IMR-90 (cell line): ENCODE measurements around the gene MRPL44. TPM values are rescaled to one million over a fixed set of nuclear protein-coding genes. Genes with fewer than 3 reads are reported as not detected.

Experiments used
- ATAC-seq: fragments of 200-7000 bp; cut with Tn5 transposase; 2 replicates; pipeline ENCODE4 v1.9.1; 2020; ENCODE audit warnings: low read depth, mild to moderate bottlenecking, moderate library complexity
- BruUV-seq: library from RNA; stranded (reverse); fragments of 400-500 nt; replicated peaks from 2 replicates; lab custom pipeline; 2021; lab: Mats Ljungman, UMichigan
- CTCF ChIA-PET: fragments of 300-600 bp; formaldehyde crosslinking; extraction: SDS; loops from one replicate; lab custom pipeline; 2021; ENCODE audit warnings: antibody characterized with exemption; lab: Yijun Ruan, JAX
- POLR2A ChIA-PET: fragments of 300-600 bp; sonication (Branson Sonifier 250); formaldehyde crosslinking; loops from one replicate; lab custom pipeline; 2022; ENCODE audit warnings: antibody characterized with exemption; ENCODE audit not compliant: unreplicated experiment; lab: Charles Lee
- DNase-seq: peaks from one replicate; pipeline ENCODE4 v3.0.0; 2013
- H2AFZ ChIP-seq: replicated peaks from 2 replicates; pipeline ENCODE3; 2013; ENCODE audit warnings: low read length, mild to moderate bottlenecking; ENCODE audit not compliant: poor library complexity
- H2AK5ac ChIP-seq: 2 replicates; pipeline ENCODE4 v1.6.1; 2013; ENCODE audit warnings: low read depth, low read length, inconsistent platforms
- H2AK9ac ChIP-seq: replicated peaks from 2 replicates; pipeline ENCODE3; 2013; ENCODE audit warnings: mild to moderate bottlenecking, low read depth, low read length, moderate library complexity; ENCODE audit not compliant: poor library complexity
- H2BK120ac ChIP-seq: 2 replicates; pipeline ENCODE4 v1.6.1; 2013; ENCODE audit warnings: low read depth, low read length, inconsistent platforms
- H2BK15ac ChIP-seq: 3 replicates; pipeline ENCODE4 v1.6.1; 2013; ENCODE audit warnings: low read depth, low read length, inconsistent platforms
- H2BK20ac ChIP-seq: 2 replicates; pipeline ENCODE4 v1.6.1; 2013; ENCODE audit warnings: low read depth, mild to moderate bottlenecking, inconsistent platforms, low read length, moderate library complexity
- H2BK5ac ChIP-seq: 2 replicates; pipeline ENCODE4 v1.6.1; 2013; ENCODE audit warnings: mild to moderate bottlenecking, low read depth, low read length, inconsistent platforms; ENCODE audit not compliant: poor library complexity, severe bottlenecking
- H3K14ac ChIP-seq: replicated peaks from 2 replicates; pipeline ENCODE4 v1.6.1; 2013; ENCODE audit warnings: low read depth, low read length, inconsistent platforms
- H3K18ac ChIP-seq: 2 replicates; pipeline ENCODE4 v1.6.1; 2013; ENCODE audit warnings: low read depth, low read length, control low read depth
- H3K23ac ChIP-seq: 2 replicates; pipeline ENCODE4 v1.6.1; 2013; ENCODE audit warnings: low read depth, low read length, inconsistent platforms
- H3K27ac ChIP-seq: 2 replicates; pipeline ENCODE4 v1.5.1; 2013; ENCODE audit warnings: mild to moderate bottlenecking, control low read depth, low read length; ENCODE audit not compliant: insufficient read depth
- H3K27me3 ChIP-seq: 2 replicates; pipeline ENCODE4 v1.6.1; 2013; ENCODE audit warnings: low read length; ENCODE audit not compliant: control insufficient read depth, insufficient read depth
- H3K36me3 ChIP-seq: 2 replicates; pipeline ENCODE4 v1.6.1; 2013; ENCODE audit warnings: low read length, mixed read lengths; ENCODE audit not compliant: control insufficient read depth, insufficient read depth
- H3K4ac ChIP-seq: 2 replicates; pipeline ENCODE4 v1.6.1; 2013; ENCODE audit warnings: low read depth, low read length, inconsistent platforms
- H3K4me1 ChIP-seq: 2 replicates; pipeline ENCODE4 v1.6.1; 2013; ENCODE audit warnings: low read length, mixed read lengths; ENCODE audit not compliant: control insufficient read depth, insufficient read depth
- H3K4me2 ChIP-seq: 2 replicates; pipeline ENCODE4 v1.6.1; 2013; ENCODE audit warnings: low read depth, mild to moderate bottlenecking, control low read depth, low read length, moderate library complexity
- H3K4me3 ChIP-seq: 2 replicates; pipeline ENCODE4 v1.5.1; 2013; ENCODE audit warnings: low read depth, mild to moderate bottlenecking, control low read depth, low read length, moderate library complexity; ENCODE audit not compliant: insufficient read depth
- H3K56ac ChIP-seq: 2 replicates; pipeline ENCODE4 v1.6.1; 2013; ENCODE audit warnings: low read length, inconsistent platforms; ENCODE audit not compliant: insufficient read depth; ENCODE audit errors: extremely low read depth
- H3K79me1 ChIP-seq, 2 experiments: 2 replicates each; pipeline ENCODE4 v1.6.1; 2013; ENCODE audit warnings: low read length in 2 of 2, inconsistent platforms in 1 of 2, low read depth in 1 of 2
- H3K9ac ChIP-seq: 2 replicates; pipeline ENCODE4 v1.6.1; 2013; ENCODE audit warnings: low read depth, low read length, control low read depth
- H3K9me1 ChIP-seq: 2 replicates; pipeline ENCODE4 v1.6.1; 2013; ENCODE audit warnings: low read length, inconsistent platforms; ENCODE audit not compliant: insufficient read depth
- H3K9me3 ChIP-seq: 2 replicates; pipeline ENCODE4 v1.6.1; 2013; ENCODE audit warnings: low read length; ENCODE audit not compliant: control insufficient read depth, insufficient read depth
- H4K20me1 ChIP-seq: 2 replicates; pipeline ENCODE4 v1.6.1; 2013; ENCODE audit warnings: low read length, inconsistent platforms; ENCODE audit not compliant: insufficient read depth
- H4K5ac ChIP-seq: 2 replicates; pipeline ENCODE4 v1.6.1; 2013; ENCODE audit warnings: mild to moderate bottlenecking, low read depth, low read length, control low read depth
- H4K8ac ChIP-seq, 2 experiments: 2 replicates each; pipeline ENCODE4 v1.6.1; 2013; ENCODE audit warnings: low read depth in 2 of 2, low read length in 2 of 2, control low read depth in 1 of 2, inconsistent platforms in 1 of 2
- H4K91ac ChIP-seq: 2 replicates; pipeline ENCODE4 v1.6.1; 2013; ENCODE audit warnings: low read depth, low read length, inconsistent platforms; ENCODE audit not compliant: insufficient read depth
- BHLHE40 ChIP-seq: fragments of 150-350 bp; IDR thresholded peaks from 2 replicates; pipeline ENCODE4 v1.6.1; 2016; ENCODE audit warnings: mild to moderate bottlenecking, low read depth, low read length
- CEBPB ChIP-seq: IDR thresholded peaks from 2 replicates; pipeline ENCODE4 v1.6.1; 2012; ENCODE audit warnings: low read depth, low read length, improper control_type of control experiment
- ELK1 ChIP-seq: fragments of 150-350 bp; IDR thresholded peaks from 2 replicates; pipeline ENCODE4 v1.6.1; 2016; ENCODE audit warnings: low read depth, mild to moderate bottlenecking, low read length, moderate library complexity, borderline replicate concordance
- FOS ChIP-seq: fragments of 150-350 bp; IDR thresholded peaks from 2 replicates; pipeline ENCODE4 v1.6.1; 2016; ENCODE audit warnings: low read depth, low read length
- MAFK ChIP-seq: IDR thresholded peaks from 2 replicates; pipeline ENCODE4 v1.6.1; 2012; ENCODE audit warnings: low read depth, low read length, improper control_type of control experiment
- MAZ ChIP-seq: IDR thresholded peaks from 2 replicates; pipeline ENCODE4 v1.6.1; 2012; ENCODE audit warnings: low read depth, mild to moderate bottlenecking, low read length, improper control_type of control experiment, moderate library complexity, borderline replicate concordance
- MXI1 ChIP-seq: IDR thresholded peaks from 2 replicates; pipeline ENCODE4 v1.6.1; 2012; ENCODE audit warnings: low read depth, mild to moderate bottlenecking, low read length, moderate library complexity, borderline replicate concordance
- NFE2L2 ChIP-seq: fragments of 150-350 bp; IDR thresholded peaks from 2 replicates; pipeline ENCODE4 v1.6.1; 2016; ENCODE audit warnings: low read depth, mild to moderate bottlenecking, low read length
- POLR2A ChIP-seq: IDR thresholded peaks from 2 replicates; pipeline ENCODE4 v1.6.1; 2012; ENCODE audit warnings: mild to moderate bottlenecking, low read depth, low read length
- RAD21 ChIP-seq: IDR thresholded peaks from 2 replicates; pipeline ENCODE4 v1.6.1; 2012; ENCODE audit warnings: low read length, improper control_type of control experiment
- RCOR1 ChIP-seq: IDR thresholded peaks from 2 replicates; pipeline ENCODE4 v1.6.1; 2012; ENCODE audit warnings: mild to moderate bottlenecking, low read length, improper control_type of control experiment; ENCODE audit not compliant: insufficient replicate concordance
- RFX5 ChIP-seq: IDR thresholded peaks from 2 replicates; pipeline ENCODE4 v1.8.0; 2012; ENCODE audit warnings: low read depth, mild to moderate bottlenecking, low read length, moderate library complexity
- SMC3 ChIP-seq: fragments of 150-350 bp; IDR thresholded peaks from 2 replicates; pipeline ENCODE4 v1.6.1; 2016; ENCODE audit warnings: low read depth, mild to moderate bottlenecking, antibody characterized with exemption, low read length, moderate library complexity
- USF2 ChIP-seq: fragments of 150-350 bp; IDR thresholded peaks from 2 replicates; pipeline ENCODE4 v1.6.1; 2017; ENCODE audit warnings: mild to moderate bottlenecking, antibody characterized with exemption, low read length, low read depth
- WGBS, 2 experiments: methylation state at CpG; one replicate each; pipeline versions ENCODE4 v1.1.5 to v1.1.7; 2013; ENCODE audit warnings: missing lambda C conversion rate in 2 of 2; ENCODE audit not compliant: insufficient read length in 1 of 2; ENCODE audit errors: extremely low coverage in 2 of 2; 5-methylcytosine and 5-hydroxymethylcytosine counted together
- dilution Hi-C: fragments of 300-500 bp; cut with HindIII; formaldehyde crosslinking; loops from one replicate; pipeline ENCODE4 v1.14.3; 2018; ENCODE audit warnings: low sequenced_read_pairs; ENCODE audit not compliant: unreplicated experiment
- in situ Hi-C: fragments of 300-500 bp; cut with MboI; formaldehyde crosslinking; loops from 3 replicates; pipeline ENCODE4 v1.14.3; 2019; ENCODE audit warnings: low sequenced_read_pairs, inconsistent platforms, mixed read lengths
- intact Hi-C: fragments of 100-400 bp; cut with micrococcal nuclease; formaldehyde crosslinking; loops from 2 replicates; pipeline ENCODE4 v1.10.0; 2022
- polyA plus RNA-seq, 3 experiments: library from polyadenylated mRNA; depleted of rRNA; stranded (reverse); fragments of >200 nt; gene quantifications; 2 replicates each; pipeline ENCODE4 v1.2.3, GENCODE V29; 2012; ENCODE audit warnings: low replicate concordance in 1 of 3
- total RNA-seq: library from RNA; depleted of rRNA; stranded (reverse); fragments of >200 nt; gene quantifications from 2 replicates; pipeline ENCODE4 v1.2.3, GENCODE V29; 2012
- TF ChIP-seq, protein P1 (sequence below): conservative IDR thresholded peaks from 2 replicates; pipeline ENCODE4 v1.5.1; 2012; ENCODE audit warnings: mild to moderate bottlenecking, low read depth, low read length, improper control_type of control experiment

Gene MRPL44
- total and polyA plus RNA-seq, 2 of the 4 experiments (the other 2 are of a cell fraction), result 18.6 to 20.1 TPM

- in situ Hi-C loops, result no loop called here
- H4K5ac ChIP-seq, result peak overlapping the region; percentile 6
- peaks cover 24% of the 10 kb centered on the region for H3K4me1 ChIP-seq
- ATAC-seq, result peak; percentile 67
- no peak overlapping the region for H2BK120ac ChIP-seq
- H3K4ac ChIP-seq, result no peak overlapping the region
- 0 out of 2 replicates have a peak overlapping the region, but pooled peaks have one; percentile 23 for H3K18ac ChIP-seq
- no peak overlapping the region for H4K91ac ChIP-seq
- H2AK9ac ChIP-seq, result no peak overlapping the region
- peak overlapping the region; percentile 23; the same call in 1 of the 2 replicates for H3K27ac ChIP-seq
- no peak overlapping the region for H3K14ac ChIP-seq
- H3K23ac ChIP-seq, result no peak overlapping the region
- no peak overlapping the region for H2AK5ac ChIP-seq
- no peaks in the 10 kb centered on the region for H3K27me3 ChIP-seq
- H3K4me3 ChIP-seq, result no peak overlapping the region
- no peak overlapping the region; the same call in 1 of the 2 replicates for H2BK20ac ChIP-seq
- dilution Hi-C loops, result no loop called here
- intact Hi-C loops, result no loop called here
- H4K8ac ChIP-seq, result no peak overlapping the region
- no peak overlapping the region for H3K56ac ChIP-seq
- no peak overlapping the region for H2BK5ac ChIP-seq
- H3K4me2 ChIP-seq, result no peak overlapping the region
- no peak overlapping the region for H3K9ac ChIP-seq
- H4K20me1 ChIP-seq, result peaks cover 34% of the 10 kb centered on the region
- peaks cover 20% of the 10 kb centered on the region for H3K9me1 ChIP-seq
- ChIA-PET POLR2A (interaction anchor here (0.6 kb wide), 1 partner anchor 13 kb away, joined by 3 read pairs; no protein-coding TSS in a partner anchor), CTCF (no interaction called here)
- DNase-seq, result peak; percentile 66
- no peak overlapping the region for H2BK15ac ChIP-seq
- no peak overlapping the region for H2AFZ ChIP-seq
- H3K79me1 ChIP-seq, result peaks cover 37 to 71% of the 10 kb centered on the region in 2 experiments
- peaks cover 22% of the 10 kb centered on the region for H3K36me3 ChIP-seq
- no TSS peak for BruUV-seq
- 100% methylated on average over 1 of the region's 8 CpGs; no CpG with 5 or more reads in 1 of the 2 experiments for WGBS, 2 experiments
- H3K9me3 ChIP-seq, result no peaks in the 10 kb centered on the region
- no peak for TF ChIP-seq MAFK
- no peak for TF ChIP-seq NFE2L2
- TF ChIP-seq RAD21, result no peak
- no peak for TF ChIP-seq MXI1
- TF ChIP-seq SMC3, result no peak
- TF ChIP-seq RFX5, result no peak
- no peak for TF ChIP-seq BHLHE40
- TF ChIP-seq CEBPB, result no peak
- no peak for TF ChIP-seq POLR2A
- TF ChIP-seq MAZ, result no peak
- no peak for TF ChIP-seq ELK1
- TF ChIP-seq FOS, result no peak
- TF ChIP-seq USF2, result no peak
- TF ChIP-seq RCOR1, result no peak
- TF ChIP-seq, protein P1, sequence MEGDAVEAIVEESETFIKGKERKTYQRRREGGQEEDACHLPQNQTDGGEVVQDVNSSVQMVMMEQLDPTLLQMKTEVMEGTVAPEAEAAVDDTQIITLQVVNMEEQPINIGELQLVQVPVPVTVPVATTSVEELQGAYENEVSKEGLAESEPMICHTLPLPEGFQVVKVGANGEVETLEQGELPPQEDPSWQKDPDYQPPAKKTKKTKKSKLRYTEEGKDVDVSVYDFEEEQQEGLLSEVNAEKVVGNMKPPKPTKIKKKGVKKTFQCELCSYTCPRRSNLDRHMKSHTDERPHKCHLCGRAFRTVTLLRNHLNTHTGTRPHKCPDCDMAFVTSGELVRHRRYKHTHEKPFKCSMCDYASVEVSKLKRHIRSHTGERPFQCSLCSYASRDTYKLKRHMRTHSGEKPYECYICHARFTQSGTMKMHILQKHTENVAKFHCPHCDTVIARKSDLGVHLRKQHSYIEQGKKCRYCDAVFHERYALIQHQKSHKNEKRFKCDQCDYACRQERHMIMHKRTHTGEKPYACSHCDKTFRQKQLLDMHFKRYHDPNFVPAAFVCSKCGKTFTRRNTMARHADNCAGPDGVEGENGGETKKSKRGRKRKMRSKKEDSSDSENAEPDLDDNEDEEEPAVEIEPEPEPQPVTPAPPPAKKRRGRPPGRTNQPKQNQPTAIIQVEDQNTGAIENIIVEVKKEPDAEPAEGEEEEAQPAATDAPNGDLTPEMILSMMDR, result no peak
These were observed 40.9 kb upstream of the MRPL44 start for GRCh38 chr2:223916181-223916920.
